Measurements from ENCODE around the gene ZNF263.

Gene ZNF263

GRCh38 chr16:3328643-3329042, 45.4 kb downstream of the ZNF263 start:
- DNase-seq = no peak
